Caco-2 (cell line): ENCODE measurements around the gene COL13A1. TPM values are rescaled to one million over a fixed set of nuclear protein-coding genes. Genes with fewer than 3 reads are reported as not detected.

Source experiments
- BruUV-seq: library from RNA; stranded (reverse); fragments of 400-500 nt; replicated peaks from 2 replicates; lab custom pipeline; 2021; lab: Mats Ljungman, UMichigan
- CTCF ChIA-PET: fragments of 300-600 bp; sonication (Branson Sonifier 250); formaldehyde crosslinking; loops from one replicate; lab custom pipeline; 2022; ENCODE audit warnings: antibody characterized with exemption; lab: Charles Lee
- POLR2A ChIA-PET: fragments of 300-600 bp; sonication (Branson Sonifier 250); formaldehyde crosslinking; loops from one replicate; lab custom pipeline; 2022; ENCODE audit warnings: antibody characterized with exemption; lab: Charles Lee
- DNase-seq, 2 experiments: peaks; one replicate each; pipeline versions ENCODE4 v3.0.0 to v3.0.0-alpha.2; 2020 to 2022
- H3K27me3 ChIP-seq: replicated peaks from 2 replicates; pipeline ENCODE4 v1.6.0; 2011; ENCODE audit warnings: low read length; ENCODE audit not compliant: control insufficient read depth, insufficient read depth
- H3K36me3 ChIP-seq: 2 replicates; pipeline ENCODE4 v1.5.1; 2011; ENCODE audit warnings: low read length; ENCODE audit not compliant: control insufficient read depth, insufficient read depth
- H3K4me1 ChIP-seq: fragments of 250-450 bp; sonication (Bioruptor Pico); 2 replicates; pipeline ENCODE4 v1.5.1; 2020; ENCODE audit warnings: mild to moderate bottlenecking
- H3K4me3 ChIP-seq: 2 replicates; pipeline ENCODE4 v1.5.1; 2011; ENCODE audit warnings: low read depth, mild to moderate bottlenecking, control low read depth, low read length
- H3K9me3 ChIP-seq: fragments of 250-450 bp; sonication (Bioruptor Pico); 2 replicates; pipeline ENCODE4 v1.5.1; 2020; ENCODE audit warnings: mild to moderate bottlenecking, moderate library complexity
- H3K27ac Mint-ChIP-seq: one replicate; pipeline ENCODE4 v1.8.0; 2022; ENCODE audit warnings: mixed read lengths; ENCODE audit not compliant: unreplicated experiment
- H3K27me3 Mint-ChIP-seq: one replicate; pipeline ENCODE4 v1.8.0; 2022; ENCODE audit warnings: mixed read lengths; ENCODE audit not compliant: insufficient read depth, unreplicated experiment
- H3K36me3 Mint-ChIP-seq: one replicate; pipeline ENCODE4 v1.8.0; 2022; ENCODE audit warnings: mild to moderate bottlenecking, mixed read lengths; ENCODE audit not compliant: insufficient read depth, unreplicated experiment
- H3K4me1 Mint-ChIP-seq: one replicate; pipeline ENCODE4 v1.8.0; 2022; ENCODE audit warnings: low read depth, mixed read lengths; ENCODE audit not compliant: unreplicated experiment
- H3K4me3 Mint-ChIP-seq: one replicate; pipeline ENCODE4 v1.8.0; 2022; ENCODE audit warnings: mild to moderate bottlenecking, moderate library complexity, mixed read lengths; ENCODE audit not compliant: unreplicated experiment
- H3K9me3 Mint-ChIP-seq: one replicate; pipeline ENCODE4 v1.8.0; 2022; ENCODE audit warnings: mixed read lengths; ENCODE audit not compliant: unreplicated experiment
- CTCF ChIP-seq, 2 experiments: fragments of 200-600 bp in 1 of 2; IDR thresholded peaks; 1 replicate in 1 of 2; 2 replicates in 1 of 2; pipeline versions ENCODE4 v1.5.1 to v1.8.0; 2011 to 2022; ENCODE audit warnings: antibody characterized with exemption in 1 of 2, control low read depth in 1 of 2, inconsistent platforms in 1 of 2, low read depth in 1 of 2, low read length in 1 of 2, mild to moderate bottlenecking in 1 of 2, moderate library complexity in 1 of 2; ENCODE audit not compliant: insufficient read depth in 1 of 2, severe bottlenecking in 1 of 2, unreplicated experiment in 1 of 2
- intact Hi-C: fragments of 100-400 bp; cut with micrococcal nuclease; formaldehyde crosslinking; loops from one replicate; pipeline ENCODE4 v1.10.0; 2022; ENCODE audit not compliant: unreplicated experiment
- total RNA-seq: library from RNA; stranded (reverse); gene quantifications from 2 replicates; pipeline ENCODE4 v1.2.3, GENCODE V29; 2022

COL13A1 gene
- total RNA-seq, 1 experiment from 2014 or later = not detected

- Histone ChIP-seq H3K27me3 (peaks cover 2% of the 10 kb centered on the region; the same call in 1 of the 2 replicates), H3K36me3 (no peaks in the 10 kb centered on the region), H3K9me3 (no peaks in the 10 kb centered on the region), H3K4me3 (no peak overlapping the region), H3K4me1 (no peaks in the 10 kb centered on the region)
- no peak overlapping the region for H3K4me3 Mint-ChIP-seq
- TF ChIP-seq CTCF (IDR thresholded peaks at IDR 0.05; ENCODE audit: insufficient read depth in 1 of 2, low read depth in 1 of 2, low read length in 1 of 2, severe bottlenecking in 1 of 2, unreplicated experiment in 1 of 2) = no peak
- H3K9me3 Mint-ChIP-seq = no peaks in the 10 kb centered on the region
- CTCF ChIA-PET = interaction anchor here (0.6 kb wide), 1 partner anchor 241 kb away, joined by 3 read pairs; no protein-coding TSS in a partner anchor
- H3K27ac Mint-ChIP-seq = no peak overlapping the region
- intact Hi-C loops = no loop called here
- BruUV-seq = no TSS peak
- no peaks in the 10 kb centered on the region for H3K4me1 Mint-ChIP-seq
- peaks cover 25% of the 10 kb centered on the region for H3K27me3 Mint-ChIP-seq
- POLR2A ChIA-PET = no interaction called here
- H3K36me3 Mint-ChIP-seq = no peaks in the 10 kb centered on the region
- no peak for DNase-seq
Observed at GRCh38 chr10:69854511-69855345, 53.0 kb downstream of the COL13A1 start.

- Mint-ChIP-seq H3K9me3 (no peaks in the 10 kb centered on the region), H3K4me3 (no peak overlapping the region), H3K4me1 (no peaks in the 10 kb centered on the region), H3K27ac (no peak overlapping the region), H3K27me3 (peaks cover 27% of the 10 kb centered on the region), H3K36me3 (no peaks in the 10 kb centered on the region)
- H3K36me3 ChIP-seq = no peaks in the 10 kb centered on the region
- no peak overlapping the region for H3K4me3 ChIP-seq
- POLR2A ChIA-PET = no interaction called here
- intact Hi-C loops = no loop called here
- no peak for TF ChIP-seq CTCF (IDR thresholded peaks at IDR 0.05; ENCODE audit: insufficient read depth in 1 of 2, low read depth in 1 of 2, low read length in 1 of 2, severe bottlenecking in 1 of 2, unreplicated experiment in 1 of 2)
- H3K27me3 ChIP-seq = peaks cover 2% of the 10 kb centered on the region; the same call in 1 of the 2 replicates
- no TSS peak for BruUV-seq
- DNase-seq = no peak
- CTCF ChIA-PET = interaction anchor here (0.6 kb wide), 1 partner anchor 242 kb away, joined by 3 read pairs; no protein-coding TSS in a partner anchor
- no peaks in the 10 kb centered on the region for H3K4me1 ChIP-seq
- no peaks in the 10 kb centered on the region for H3K9me3 ChIP-seq
Observed at GRCh38 chr10:69855346-69856111, 53.8 kb downstream of the COL13A1 start.

GRCh38 chr10:69856601-69857166 is 55.0 kb downstream of the COL13A1 start:
- TF ChIP-seq CTCF (IDR thresholded peaks at IDR 0.05; ENCODE audit: insufficient read depth in 1 of 2, low read depth in 1 of 2, low read length in 1 of 2, severe bottlenecking in 1 of 2, unreplicated experiment in 1 of 2) = no peak
- Histone ChIP-seq H3K36me3 (no peaks in the 10 kb centered on the region), H3K4me3 (no peak overlapping the region), H3K27me3 (peaks cover 2% of the 10 kb centered on the region; the same call in 1 of the 2 replicates), H3K4me1 (no peaks in the 10 kb centered on the region), H3K9me3 (no peaks in the 10 kb centered on the region)
- ChIA-PET CTCF (no interaction called here), POLR2A (no interaction called here)
- Mint-ChIP-seq H3K27me3 (peaks cover 28% of the 10 kb centered on the region), H3K4me3 (no peak overlapping the region), H3K9me3 (no peaks in the 10 kb centered on the region), H3K4me1 (no peaks in the 10 kb centered on the region), H3K27ac (no peak overlapping the region), H3K36me3 (no peaks in the 10 kb centered on the region)
- no peak for DNase-seq
- intact Hi-C loops = no loop called here
- no TSS peak for BruUV-seq
